HEK293T (cell line): ENCODE results near the gene LITAFD.

Experiments used
- ARNT ChIP-seq: fragments of 450-650 bp; IDR thresholded peaks from 2 replicates; pipeline ENCODE4 v1.6.1; 2017; ENCODE audit warnings: mild to moderate bottlenecking
- BHLHE40 ChIP-seq: fragments of 450-650 bp; IDR thresholded peaks from 2 replicates; pipeline ENCODE4 v1.6.1; 2016; ENCODE audit warnings: mild to moderate bottlenecking, moderate library complexity, borderline replicate concordance
- ELF4 ChIP-seq: fragments of 450-650 bp; IDR thresholded peaks from 2 replicates; pipeline ENCODE4 v1.6.1; 2017; ENCODE audit warnings: antibody characterized with exemption
- FOXA1 ChIP-seq: fragments of 450-650 bp; IDR thresholded peaks from 2 replicates; pipeline ENCODE4 v1.6.1; 2016; ENCODE audit warnings: mild to moderate bottlenecking
- FOXK2 ChIP-seq: fragments of 450-650 bp; IDR thresholded peaks from 2 replicates; pipeline ENCODE4 v1.6.1; 2016; ENCODE audit warnings: mild to moderate bottlenecking
- FOXM1 ChIP-seq: fragments of 450-650 bp; IDR thresholded peaks from 2 replicates; pipeline ENCODE4 v1.6.1; 2017; ENCODE audit warnings: mild to moderate bottlenecking, borderline replicate concordance
- HDGF ChIP-seq: fragments of 450-650 bp; IDR thresholded peaks from 2 replicates; pipeline ENCODE4 v1.6.1; 2017; ENCODE audit warnings: antibody characterized with exemption, borderline replicate concordance
- L3MBTL2 ChIP-seq: fragments of 450-650 bp; conservative IDR thresholded peaks from 2 replicates; pipeline ENCODE4 v1.6.1; 2016; ENCODE audit warnings: mild to moderate bottlenecking
- LEF1 ChIP-seq: fragments of 450-650 bp; IDR thresholded peaks from 2 replicates; pipeline ENCODE4 v1.6.1; 2017; ENCODE audit warnings: mild to moderate bottlenecking, borderline replicate concordance
- PKNOX1 ChIP-seq: fragments of 450-650 bp; IDR thresholded peaks from 2 replicates; pipeline ENCODE4 v1.6.1; 2016
- SP1 ChIP-seq: fragments of 450-650 bp; IDR thresholded peaks from 2 replicates; pipeline ENCODE4 v1.6.1; 2017
- SUZ12 ChIP-seq: fragments of 450-650 bp; IDR thresholded peaks from 2 replicates; pipeline ENCODE4 v1.6.1; 2016; ENCODE audit warnings: mild to moderate bottlenecking
- TARDBP ChIP-seq: fragments of 450-650 bp; IDR thresholded peaks from 2 replicates; pipeline ENCODE4 v1.6.1; 2016
- ZNF384 ChIP-seq: fragments of 450-650 bp; IDR thresholded peaks from 2 replicates; pipeline ENCODE4 v1.6.1; 2016

GRCh38 chr16:8866884-8867215 is 15.3 kb upstream of the LITAFD start:
- TF ChIP-seq SP1 (no peak), L3MBTL2 (no peak), BHLHE40 (no peak), FOXK2 (no peak), ELF4 (no peak), SUZ12 (no peak), HDGF (no peak), FOXM1 (no peak), TARDBP (no peak), LEF1 (no peak), FOXA1 (no peak), ARNT (no peak), ZNF384 (no peak), PKNOX1 (no peak)
